Endodermal cell (in vitro differentiated cells): ENCODE data around the gene B4GALT6. TPM values are rescaled to one million over a fixed set of nuclear protein-coding genes. Genes with fewer than 3 reads are reported as not detected.

Experiments used
- DNase-seq: peaks from one replicate; pipeline ENCODE4 v3.0.0-alpha.2; 2017
- H3K27ac ChIP-seq: 2 replicates; pipeline ENCODE4 v1.5.1; 2013; ENCODE audit warnings: mild to moderate bottlenecking, low read depth, low read length, moderate library complexity
- H3K27me3 ChIP-seq: 2 replicates; pipeline ENCODE4 v1.6.1; 2013; ENCODE audit warnings: mild to moderate bottlenecking, low read length, moderate library complexity; ENCODE audit not compliant: insufficient read depth, control insufficient read depth, poor library complexity, severe bottlenecking
- H3K36me3 ChIP-seq: 2 replicates; pipeline ENCODE4 v1.7.0; 2013; ENCODE audit warnings: mild to moderate bottlenecking, low read length, moderate library complexity; ENCODE audit not compliant: control insufficient read depth, insufficient read depth
- H3K4me1 ChIP-seq: one replicate; pipeline ENCODE4 v1.7.0; 2013; ENCODE audit warnings: low read length; ENCODE audit not compliant: control insufficient read depth, insufficient read depth
- H3K4me3 ChIP-seq: 2 replicates; pipeline ENCODE4 v1.5.1; 2013; ENCODE audit warnings: mild to moderate bottlenecking, low read length, moderate library complexity
- H3K9ac ChIP-seq: 2 replicates; pipeline ENCODE4 v1.6.1; 2013; ENCODE audit warnings: mild to moderate bottlenecking, low read length, moderate library complexity; ENCODE audit not compliant: poor library complexity, severe bottlenecking; ENCODE audit errors: extremely low read depth
- H3K9me3 ChIP-seq: 2 replicates; pipeline ENCODE4 v1.6.1; 2013; ENCODE audit warnings: mild to moderate bottlenecking, low read length, moderate library complexity; ENCODE audit not compliant: control insufficient read depth
- H3K27ac Mint-ChIP-seq: 2 replicates; pipeline ENCODE4 v1.8.0; 2020; ENCODE audit warnings: mixed read lengths
- H3K27me3 Mint-ChIP-seq: 2 replicates; pipeline ENCODE4 v1.8.0; 2021; ENCODE audit warnings: mild to moderate bottlenecking, mixed read lengths; ENCODE audit not compliant: insufficient read depth
- H3K36me3 Mint-ChIP-seq: 2 replicates; pipeline ENCODE4 v1.8.0; 2020; ENCODE audit warnings: low read depth, mixed read lengths
- H3K4me1 Mint-ChIP-seq: 2 replicates; pipeline ENCODE4 v1.8.0; 2020; ENCODE audit warnings: mixed read lengths
- H3K4me3 Mint-ChIP-seq: 2 replicates; pipeline ENCODE4 v1.8.0; 2020; ENCODE audit warnings: mild to moderate bottlenecking, moderate library complexity, mixed read lengths
- H3K9me3 Mint-ChIP-seq: 2 replicates; pipeline ENCODE4 v1.8.0; 2020; ENCODE audit warnings: mild to moderate bottlenecking, mixed read lengths
- WGBS, 2 experiments: methylation state at CpG; one replicate each; pipeline versions ENCODE4 v1.1.5 to v1.1.7; 2013; ENCODE audit warnings: missing lambda C conversion rate in 2 of 2, mixed read lengths in 1 of 2; ENCODE audit not compliant: insufficient coverage in 1 of 2, insufficient read length in 1 of 2; 5-methylcytosine and 5-hydroxymethylcytosine counted together
- total RNA-seq, 2 donors: library from RNA; stranded (reverse); fragmentation: NEBNext Ultra II Directional in 1 of 2; extraction: Animal tissue kit (Norgen Biotek cat#: 25700) in 1 of 2; gene quantifications; 2 replicates in 1 of 2; 3 replicates in 1 of 2; pipeline ENCODE4 v1.2.1, GENCODE V29; 2021
- TF ChIP-seq, protein P1 (sequence below): fragments of 200-600 bp; sonication (generic); conservative IDR thresholded peaks from 2 replicates; pipeline ENCODE4 v1.5.0; 2021; ENCODE audit warnings: antibody characterized with exemption, mild to moderate bottlenecking

Gene B4GALT6
- total RNA-seq, 2 donors from 2014 or later, result 47.7 to 48.4 TPM

DNA sequence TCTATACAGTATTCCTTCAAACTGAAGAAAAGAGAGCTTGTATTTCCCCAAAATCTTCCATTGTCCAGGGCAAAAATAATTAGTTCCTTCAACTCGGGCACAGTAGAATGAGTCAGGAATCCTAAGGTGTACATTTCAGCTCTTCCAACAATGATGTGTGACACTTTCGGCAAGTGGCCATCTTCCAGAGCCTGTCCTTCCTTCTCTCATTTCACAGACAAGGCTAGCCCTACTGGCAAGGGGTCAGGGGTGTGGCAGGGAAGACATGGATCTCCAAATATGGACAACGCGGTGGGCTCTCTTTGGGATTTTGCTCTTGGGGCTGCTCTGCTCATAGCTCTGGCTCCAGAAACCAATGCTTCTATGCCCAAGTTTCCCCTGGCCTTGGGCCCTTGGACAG, 6.0 kb downstream of the B4GALT6 start:
- no peak overlapping the region for H3K4me3 ChIP-seq
- no peaks in the 10 kb centered on the region for H3K36me3 ChIP-seq
- 83 to 94% methylated on average over 3 to 4 of the region's 4 CpGs for WGBS, 2 experiments
- no peaks in the 10 kb centered on the region for H3K4me1 ChIP-seq
- H3K4me3 Mint-ChIP-seq, result no peak overlapping the region
- H3K9me3 Mint-ChIP-seq, result no peaks in the 10 kb centered on the region
- H3K4me1 Mint-ChIP-seq, result peaks cover 60% of the 10 kb centered on the region
- H3K9me3 ChIP-seq, result no peaks in the 10 kb centered on the region
- DNase-seq, result no peak
- no peaks in the 10 kb centered on the region for H3K27me3 Mint-ChIP-seq
- no peaks in the 10 kb centered on the region for H3K27me3 ChIP-seq
- H3K9ac ChIP-seq, result no peak overlapping the region
- H3K36me3 Mint-ChIP-seq, result no peaks in the 10 kb centered on the region
- no peak overlapping the region for H3K27ac ChIP-seq
- TF ChIP-seq, protein P1, sequence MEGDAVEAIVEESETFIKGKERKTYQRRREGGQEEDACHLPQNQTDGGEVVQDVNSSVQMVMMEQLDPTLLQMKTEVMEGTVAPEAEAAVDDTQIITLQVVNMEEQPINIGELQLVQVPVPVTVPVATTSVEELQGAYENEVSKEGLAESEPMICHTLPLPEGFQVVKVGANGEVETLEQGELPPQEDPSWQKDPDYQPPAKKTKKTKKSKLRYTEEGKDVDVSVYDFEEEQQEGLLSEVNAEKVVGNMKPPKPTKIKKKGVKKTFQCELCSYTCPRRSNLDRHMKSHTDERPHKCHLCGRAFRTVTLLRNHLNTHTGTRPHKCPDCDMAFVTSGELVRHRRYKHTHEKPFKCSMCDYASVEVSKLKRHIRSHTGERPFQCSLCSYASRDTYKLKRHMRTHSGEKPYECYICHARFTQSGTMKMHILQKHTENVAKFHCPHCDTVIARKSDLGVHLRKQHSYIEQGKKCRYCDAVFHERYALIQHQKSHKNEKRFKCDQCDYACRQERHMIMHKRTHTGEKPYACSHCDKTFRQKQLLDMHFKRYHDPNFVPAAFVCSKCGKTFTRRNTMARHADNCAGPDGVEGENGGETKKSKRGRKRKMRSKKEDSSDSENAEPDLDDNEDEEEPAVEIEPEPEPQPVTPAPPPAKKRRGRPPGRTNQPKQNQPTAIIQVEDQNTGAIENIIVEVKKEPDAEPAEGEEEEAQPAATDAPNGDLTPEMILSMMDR, result no peak
- peak overlapping the region; percentile 20 for H3K27ac Mint-ChIP-seq

DNA sequence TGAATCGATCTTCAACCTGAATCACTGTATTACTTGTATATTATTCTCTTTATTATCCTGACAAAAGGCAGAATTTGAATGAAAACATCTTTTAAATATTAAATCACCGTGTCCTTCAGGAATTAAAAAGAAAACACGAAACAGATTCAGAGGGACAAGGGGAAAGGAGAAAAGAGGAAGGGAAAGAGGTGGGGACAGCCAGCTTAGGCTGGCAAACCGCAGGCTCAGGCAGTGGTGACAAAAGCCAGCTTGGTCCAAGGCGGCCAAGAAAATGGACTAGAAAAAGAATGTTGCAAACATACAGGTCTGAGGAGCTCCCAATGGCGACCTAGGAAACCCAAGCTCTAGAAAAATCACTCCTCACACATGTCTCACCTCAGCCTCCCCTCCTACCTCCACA, 6.8 kb downstream of the B4GALT6 start:
- no peak overlapping the region for H3K9ac ChIP-seq
- no peaks in the 10 kb centered on the region for H3K36me3 ChIP-seq
- H3K9me3 ChIP-seq, result no peaks in the 10 kb centered on the region
- no peaks in the 10 kb centered on the region for H3K27me3 ChIP-seq
- no peak for DNase-seq
- no peak overlapping the region for H3K27ac ChIP-seq
- no peaks in the 10 kb centered on the region for H3K36me3 Mint-ChIP-seq
- H3K27me3 Mint-ChIP-seq, result no peaks in the 10 kb centered on the region
- WGBS, 2 experiments, result 75% methylated on average over 5 of the region's 6 CpGs; no CpG with 5 or more reads in 1 of the 2 experiments
- no peak overlapping the region for H3K27ac Mint-ChIP-seq
- TF ChIP-seq, protein P1, result no peak
- H3K9me3 Mint-ChIP-seq, result no peaks in the 10 kb centered on the region
- no peak overlapping the region for H3K4me3 ChIP-seq
- H3K4me3 Mint-ChIP-seq, result no peak overlapping the region
- H3K4me1 Mint-ChIP-seq, result peaks cover 54% of the 10 kb centered on the region
- peaks cover 2% of the 10 kb centered on the region for H3K4me1 ChIP-seq

DNA sequence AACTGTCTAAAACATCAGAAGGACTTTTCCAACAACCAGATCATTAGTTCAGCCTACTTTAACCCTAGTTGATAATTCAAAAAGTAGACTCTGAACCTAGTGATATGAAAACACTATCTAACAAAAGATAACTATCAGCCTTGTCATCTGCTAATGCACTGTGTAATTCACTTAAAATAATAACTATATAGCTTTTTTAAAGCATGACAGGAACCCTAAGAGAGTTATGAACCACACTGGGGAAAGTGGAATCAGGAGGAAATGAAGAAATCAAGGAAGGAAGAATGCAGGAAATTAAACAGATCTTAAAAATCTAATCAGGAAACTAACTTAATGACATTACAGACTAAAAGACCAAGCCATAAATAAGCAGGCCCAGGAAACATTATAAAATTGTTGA, 9.0 kb downstream of the B4GALT6 start:
- no peak overlapping the region for H3K4me3 ChIP-seq
- no peaks in the 10 kb centered on the region for H3K27me3 ChIP-seq
- Mint-ChIP-seq H3K4me3 (no peak overlapping the region), H3K9me3 (no peaks in the 10 kb centered on the region), H3K27ac (no peak overlapping the region), H3K4me1 (peaks cover 42% of the 10 kb centered on the region), H3K27me3 (no peaks in the 10 kb centered on the region), H3K36me3 (no peaks in the 10 kb centered on the region)
- no peak for DNase-seq
- TF ChIP-seq, protein P1, result no peak
- no peaks in the 10 kb centered on the region for H3K9me3 ChIP-seq
- H3K36me3 ChIP-seq, result no peaks in the 10 kb centered on the region
- peaks cover 4% of the 10 kb centered on the region for H3K4me1 ChIP-seq
- H3K9ac ChIP-seq, result no peak overlapping the region
- no peak overlapping the region for H3K27ac ChIP-seq
